Thyroid gland (tissue), 4 donors: ENCODE data around the gene ZNF205. TPM values are rescaled to one million over a fixed set of nuclear protein-coding genes. Genes with fewer than 3 reads are reported as not detected.

Experiments used
- DNase-seq, 2 donors: peaks; one replicate each; pipeline ENCODE4 v3.0.0-alpha.2; 2019
- H3K27ac ChIP-seq, 3 donors: fragments of 200-600 bp; sonication (generic); 1 replicate in 2 of 3; 2 replicates in 1 of 3; pipeline ENCODE4 v1.5.1; 2016 to 2019; ENCODE audit warnings: mild to moderate bottlenecking in 1 of 3, moderate library complexity in 1 of 3
- H3K27me3 ChIP-seq: fragments of 200-600 bp; sonication (generic); one replicate; pipeline ENCODE4 v1.5.1; 2019
- H3K36me3 ChIP-seq, 2 donors: fragments of 200-600 bp; sonication (generic); one replicate each; pipeline ENCODE4 v1.5.1; 2016 to 2019
- H3K4me1 ChIP-seq, 2 donors: fragments of 200-600 bp; sonication (generic); one replicate each; pipeline ENCODE4 v1.5.1; 2017 to 2019
- H3K4me3 ChIP-seq, 3 donors: fragments of 200-600 bp; sonication (generic); replicated peaks in 1 of 3; 1 replicate in 2 of 3; 2 replicates in 1 of 3; pipeline ENCODE4 v1.5.1; 2016; ENCODE audit warnings: mild to moderate bottlenecking in 1 of 3
- H3K9me3 ChIP-seq: fragments of 200-600 bp; sonication (generic); one replicate; pipeline ENCODE4 v1.5.1; 2017
- POLR2A ChIP-seq, 2 donors: fragments of 450-650 bp; IDR thresholded peaks; one replicate each; pipeline ENCODE4 v1.6.1; 2017; ENCODE audit warnings: antibody characterized with exemption in 2 of 2, mild to moderate bottlenecking in 2 of 2, moderate library complexity in 1 of 2
- WGBS, 2 donors: methylation state at CpG; one replicate each; pipeline ENCODE4 v1.1.5; 2017; 5-methylcytosine and 5-hydroxymethylcytosine counted together
- intact Hi-C: fragments of 100-400 bp; cut with DNase I; formaldehyde crosslinking; loops from one replicate; pipeline ENCODE4 v1.15.1; 2023
- total RNA-seq, 4 donors: library from RNA; depleted of rRNA; stranded (reverse); fragments of >200 nt; gene quantifications; one replicate each; pipeline ENCODE4 v1.2.3, GENCODE V29; 2016
- TF ChIP-seq, protein P1 (sequence below), 6 experiments: fragments of 200-600 bp in 3 of 6; fragments of 450-650 bp in 3 of 6; sonication (generic) in 3 of 6; IDR thresholded peaks; one replicate each; pipeline ENCODE4 v1.5.1; 2016 to 2019; ENCODE audit warnings: antibody characterized with exemption in 6 of 6, mild to moderate bottlenecking in 2 of 6, inconsistent platforms in 1 of 6, moderate library complexity in 1 of 6

Gene ZNF205
- total RNA-seq, 4 donors from 2014 or later = 18.5 to 28.9 (median 19.6) TPM

DNA sequence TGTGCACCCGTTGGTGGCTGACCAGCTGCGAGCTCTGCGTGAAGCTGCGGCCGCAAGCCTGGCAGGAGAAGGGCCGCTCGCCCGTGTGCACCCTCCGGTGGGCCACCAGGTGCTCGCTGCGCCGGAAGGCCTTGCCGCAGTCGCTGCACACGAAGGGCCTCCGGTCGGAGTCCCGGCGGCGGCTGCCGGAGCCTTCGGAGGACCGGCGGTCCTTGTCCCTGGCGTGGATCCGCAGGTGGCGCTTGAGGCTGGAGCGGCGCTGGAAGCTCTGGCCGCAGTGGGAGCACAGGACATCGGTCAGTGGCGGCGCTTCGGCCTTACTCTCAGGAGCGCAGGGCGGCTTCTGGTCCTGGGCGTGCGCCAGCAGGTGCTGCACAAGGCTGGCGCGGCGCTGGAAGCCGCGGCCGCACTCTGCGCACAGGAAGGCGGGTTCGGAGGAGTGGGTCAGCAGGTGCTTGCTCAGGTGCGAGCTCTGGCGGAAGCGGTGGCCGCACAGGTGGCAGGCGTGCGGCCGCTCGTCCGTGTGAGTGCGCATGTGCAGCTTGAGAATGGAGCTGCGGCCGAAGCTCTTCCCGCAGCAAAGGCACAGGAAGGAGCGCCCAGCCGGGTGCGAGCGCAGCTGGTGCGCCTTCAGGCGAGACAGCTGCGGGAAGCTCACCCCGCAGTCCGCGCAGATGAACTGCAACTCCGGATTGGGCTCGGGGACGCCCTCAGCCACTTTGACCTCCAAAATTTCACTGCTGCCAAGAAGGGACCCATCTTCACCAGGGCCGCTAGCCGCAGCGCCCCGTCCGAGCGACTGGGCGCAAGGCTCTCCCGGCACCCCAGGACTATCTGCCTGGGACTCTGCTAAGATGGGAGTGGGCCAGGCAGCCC, 22.4 kb upstream of the ZNF205 start:
- DNase-seq = no peak
- WGBS, 2 donors = 94 to 97% methylated on average over 51 of the region's 81 CpGs
- no peaks in the 10 kb centered on the region for H3K27me3 ChIP-seq

DNA sequence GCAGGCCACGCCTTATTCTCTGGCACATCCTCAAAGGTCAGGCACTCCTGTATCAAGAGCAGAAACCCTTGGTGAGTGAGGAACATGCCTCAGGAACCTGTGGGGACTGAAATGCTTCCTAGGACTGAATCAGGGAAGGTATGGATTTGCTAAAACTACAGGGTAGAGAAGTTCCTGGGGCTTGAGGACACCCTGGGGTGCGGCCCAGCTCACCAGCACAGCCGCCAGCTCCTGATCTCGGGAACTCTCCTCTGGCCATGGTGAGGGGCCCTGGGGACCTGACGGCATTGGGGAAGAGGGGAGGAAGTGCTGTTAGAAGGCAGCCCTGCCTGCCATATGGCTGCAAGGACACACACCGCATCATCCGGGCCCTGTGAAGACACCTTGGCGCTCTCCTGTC, 20.8 kb upstream of the ZNF205 start:
- 87 to 89% methylated on average over 8 of the region's 8 CpGs for WGBS, 2 donors
- Histone ChIP-seq H3K4me1 (peaks cover 7 to 17% of the 10 kb centered on the region in 2 donors), H3K36me3 (no peaks in the 10 kb centered on the region), H3K27me3 (no peaks in the 10 kb centered on the region), H3K27ac (no peak overlapping the region), H3K4me3 (no peak overlapping the region), H3K9me3 (no peaks in the 10 kb centered on the region)
- DNase-seq = no peak
- TF ChIP-seq, protein P1, sequence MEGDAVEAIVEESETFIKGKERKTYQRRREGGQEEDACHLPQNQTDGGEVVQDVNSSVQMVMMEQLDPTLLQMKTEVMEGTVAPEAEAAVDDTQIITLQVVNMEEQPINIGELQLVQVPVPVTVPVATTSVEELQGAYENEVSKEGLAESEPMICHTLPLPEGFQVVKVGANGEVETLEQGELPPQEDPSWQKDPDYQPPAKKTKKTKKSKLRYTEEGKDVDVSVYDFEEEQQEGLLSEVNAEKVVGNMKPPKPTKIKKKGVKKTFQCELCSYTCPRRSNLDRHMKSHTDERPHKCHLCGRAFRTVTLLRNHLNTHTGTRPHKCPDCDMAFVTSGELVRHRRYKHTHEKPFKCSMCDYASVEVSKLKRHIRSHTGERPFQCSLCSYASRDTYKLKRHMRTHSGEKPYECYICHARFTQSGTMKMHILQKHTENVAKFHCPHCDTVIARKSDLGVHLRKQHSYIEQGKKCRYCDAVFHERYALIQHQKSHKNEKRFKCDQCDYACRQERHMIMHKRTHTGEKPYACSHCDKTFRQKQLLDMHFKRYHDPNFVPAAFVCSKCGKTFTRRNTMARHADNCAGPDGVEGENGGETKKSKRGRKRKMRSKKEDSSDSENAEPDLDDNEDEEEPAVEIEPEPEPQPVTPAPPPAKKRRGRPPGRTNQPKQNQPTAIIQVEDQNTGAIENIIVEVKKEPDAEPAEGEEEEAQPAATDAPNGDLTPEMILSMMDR (IDR thresholded peaks at IDR 0.05) = no peak
- TF ChIP-seq POLR2A (IDR thresholded peaks at IDR 0.05) = no peak
- intact Hi-C loops = no loop called here

More for the DNA sequence above, 22.4 kb upstream of the ZNF205 start:
- no peak overlapping the region for H3K4me3 ChIP-seq
- TF ChIP-seq, protein P1 (IDR thresholded peaks at IDR 0.05) = no peak
- no peak for TF ChIP-seq POLR2A (IDR thresholded peaks at IDR 0.05)
- intact Hi-C loops = no loop called here
- no peaks in the 10 kb centered on the region for H3K9me3 ChIP-seq
- no peak overlapping the region for H3K27ac ChIP-seq
- peaks cover 7 to 17% of the 10 kb centered on the region in 2 donors for H3K4me1 ChIP-seq
- no peaks in the 10 kb centered on the region for H3K36me3 ChIP-seq

DNA sequence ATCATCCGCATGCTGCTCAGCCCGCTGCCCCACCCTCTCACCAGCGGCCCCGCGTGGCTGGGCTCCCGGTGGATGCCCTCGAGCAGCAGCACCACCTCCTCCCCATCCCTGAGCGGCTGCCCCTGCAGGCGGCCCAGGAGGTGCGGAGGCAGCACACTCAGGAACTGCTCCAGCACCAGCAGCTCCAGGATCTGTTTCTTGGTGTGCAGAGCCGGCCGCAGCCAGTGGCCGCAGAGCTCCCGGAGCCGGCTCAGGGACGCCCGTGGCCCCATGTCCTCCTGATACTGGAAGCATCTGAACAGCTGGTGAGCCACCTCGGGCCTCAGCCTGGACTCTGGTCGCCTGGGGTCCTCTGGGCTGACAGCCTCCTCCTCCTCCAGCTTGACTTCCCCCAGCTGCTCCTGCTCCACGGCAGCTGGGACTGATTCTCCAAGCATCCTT, 19.9 kb upstream of the ZNF205 start:
- H3K27ac ChIP-seq = no peak overlapping the region
- 58 to 83% methylated on average over 11 to 17 of the region's 20 CpGs for WGBS, 2 donors
- peaks cover 7 to 16% of the 10 kb centered on the region in 2 donors for H3K4me1 ChIP-seq
- TF ChIP-seq POLR2A (IDR thresholded peaks at IDR 0.05) = no peak
- TF ChIP-seq, protein P1 (IDR thresholded peaks at IDR 0.05) = no peak
- no peak overlapping the region for H3K4me3 ChIP-seq
- intact Hi-C loops = no loop called here
- H3K9me3 ChIP-seq = no peaks in the 10 kb centered on the region
- no peaks in the 10 kb centered on the region for H3K36me3 ChIP-seq
- no peaks in the 10 kb centered on the region for H3K27me3 ChIP-seq
- DNase-seq = no peak

DNA sequence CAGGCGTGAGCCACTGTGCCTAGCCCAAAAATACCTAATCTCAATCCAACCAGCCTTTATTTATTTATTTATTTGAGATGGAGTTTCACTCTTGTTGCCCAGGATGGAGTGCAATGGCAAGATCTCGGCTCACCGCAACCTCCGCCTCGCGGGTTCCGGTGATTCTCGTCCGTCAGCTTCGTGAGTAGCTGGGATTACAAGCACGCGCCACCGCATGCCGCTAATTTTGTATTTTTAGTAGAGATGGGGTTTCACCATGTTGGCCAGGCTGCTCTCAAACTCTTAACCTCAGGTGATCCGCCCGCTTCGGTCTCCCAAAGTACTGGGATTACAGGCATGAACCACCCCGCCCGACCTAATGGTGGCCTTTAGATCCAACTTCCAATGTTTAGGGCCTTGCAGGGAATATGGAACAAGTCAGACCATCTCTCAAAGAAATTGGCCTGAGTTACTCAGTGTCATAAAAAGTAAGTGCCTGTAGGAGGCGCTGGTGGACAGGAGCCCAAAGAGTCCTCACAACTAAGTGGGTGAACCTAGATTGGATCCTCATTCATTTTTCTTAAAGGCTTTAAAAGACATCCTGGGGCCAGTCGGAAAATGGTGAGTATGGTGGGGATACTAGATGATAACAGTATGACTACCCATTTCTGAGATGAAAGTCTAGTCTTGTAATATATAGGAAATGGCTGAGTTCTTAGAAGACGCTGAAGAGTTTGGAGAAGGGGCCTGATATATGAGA, 17.9 kb upstream of the ZNF205 start:
- WGBS, 2 donors = 91 to 93% methylated on average over 22 of the region's 22 CpGs
- TF ChIP-seq POLR2A (IDR thresholded peaks at IDR 0.05) = no peak
- TF ChIP-seq, protein P1 (IDR thresholded peaks at IDR 0.05) = peak in 3 of 6 experiments; percentile 26 to 31 (median 27)

More for the DNA sequence above, 17.9 kb upstream of the ZNF205 start:
- no peaks in the 10 kb centered on the region for H3K27me3 ChIP-seq
- no peak overlapping the region for H3K27ac ChIP-seq
- H3K36me3 ChIP-seq = no peaks in the 10 kb centered on the region
- no peaks in the 10 kb centered on the region for H3K9me3 ChIP-seq
- no peak overlapping the region for H3K4me3 ChIP-seq
- H3K4me1 ChIP-seq = peaks cover 0 to under 1% of the 10 kb centered on the region in 2 donors
- DNase-seq = no peak
- intact Hi-C loops = no loop called here
